HG03025 (cell line): Measurements from ENCODE around the gene SOX1.

Experiments used
- ATAC-seq: cut with Tn5 transposase; IDR thresholded peaks from one replicate; pipeline ENCODE4 v1.9.1; 2021; ENCODE audit warnings: mild to moderate bottlenecking, moderate library complexity; ENCODE audit not compliant: unreplicated experiment, low FRiP score

The SOX1 gene

DNA sequence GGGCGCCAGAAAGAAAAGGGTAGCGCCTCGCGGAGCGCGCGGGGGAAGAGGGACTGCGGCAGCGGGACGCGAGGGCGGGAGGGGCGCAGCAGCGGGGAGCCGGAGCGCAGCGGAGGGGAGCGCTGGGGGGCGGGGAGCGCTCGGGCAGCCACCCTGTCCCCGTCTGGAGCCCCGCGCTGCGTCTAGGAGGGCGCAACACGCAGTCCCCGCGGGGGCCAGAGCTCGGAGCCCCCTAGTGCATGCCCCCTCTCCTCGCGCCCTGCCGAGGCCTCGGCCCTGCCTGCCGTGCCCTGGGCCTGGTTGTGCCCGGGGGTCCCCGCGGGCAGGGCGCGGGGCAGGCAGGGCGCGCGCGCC lies 37.9 kb downstream of the SOX1 start:
- no peak for ATAC-seq

DNA sequence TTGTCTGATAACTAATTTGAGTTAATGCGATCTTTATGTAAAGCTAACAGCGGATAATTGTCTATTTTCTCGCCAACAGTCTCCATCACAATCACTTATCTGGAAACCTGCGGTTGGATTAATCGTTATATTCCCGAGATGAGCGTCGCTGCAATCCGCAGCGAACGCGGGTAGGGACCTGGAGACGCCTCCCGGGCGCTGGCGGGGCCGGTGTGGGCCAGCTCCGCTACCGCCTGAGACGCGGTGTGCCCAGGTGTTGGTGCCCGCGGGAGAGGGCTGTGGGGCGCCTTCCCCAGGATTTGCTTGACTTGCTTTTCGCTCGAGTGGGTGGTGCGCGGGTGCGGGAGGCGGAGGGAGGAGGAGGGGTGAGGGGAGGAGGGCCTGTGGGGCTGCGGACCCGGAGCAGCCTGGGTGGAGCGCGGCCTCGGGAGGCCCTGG lies 38.3 kb downstream of the SOX1 start:
- no peak for ATAC-seq

DNA sequence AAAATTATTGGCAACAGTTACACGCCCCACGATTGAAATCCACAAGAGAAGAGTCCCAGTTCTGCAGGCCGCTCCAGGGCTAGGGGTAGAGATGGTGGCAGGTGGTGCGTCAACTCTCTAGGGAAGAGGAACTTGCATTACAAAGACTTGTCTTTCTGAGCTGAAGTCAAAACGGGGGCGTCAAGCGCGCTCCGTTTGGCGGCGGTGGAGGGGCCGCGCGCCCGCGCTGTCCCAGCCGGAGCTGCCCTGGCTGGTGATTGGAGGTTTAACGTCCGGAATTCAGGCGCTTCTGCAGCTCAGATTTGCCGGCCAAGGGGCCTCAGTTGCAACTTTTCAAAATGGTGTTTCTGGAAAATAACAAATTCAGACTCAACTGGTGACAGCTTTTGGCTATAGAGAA lies 38.9 kb downstream of the SOX1 start:
- ATAC-seq = no peak

DNA sequence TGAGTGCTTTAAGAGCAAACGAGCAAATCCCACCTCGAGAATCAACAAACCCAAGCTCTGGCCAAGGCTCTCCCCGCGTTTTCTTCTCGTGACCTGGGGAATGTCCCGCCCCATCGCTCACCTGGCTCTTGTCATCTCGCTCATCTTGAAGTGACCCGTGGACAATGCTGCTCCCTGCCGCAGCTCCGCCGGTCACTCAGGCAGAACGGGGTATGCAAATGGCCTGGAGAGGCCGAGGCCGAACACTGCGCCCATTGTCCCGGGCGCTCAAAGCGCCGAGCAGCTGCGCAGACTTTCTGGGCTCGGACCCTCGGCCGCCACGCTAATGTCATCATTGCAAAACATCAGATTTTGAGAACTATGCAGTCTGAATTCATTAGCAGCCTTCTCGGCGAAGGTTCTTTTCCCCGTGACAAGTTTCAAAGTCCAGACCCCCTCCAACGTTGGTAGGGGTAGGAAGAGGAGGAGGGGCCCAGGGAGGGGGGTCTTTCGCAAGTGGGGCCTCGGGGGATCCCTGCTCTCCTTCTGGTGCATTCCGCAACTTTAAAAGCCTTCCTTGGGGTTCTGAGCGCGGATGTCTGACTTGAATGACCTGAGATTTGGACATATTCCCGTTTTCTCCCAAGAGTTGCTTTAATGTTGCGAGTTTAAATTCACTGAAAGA lies 39.7 kb downstream of the SOX1 start:
- ATAC-seq = no peak

DNA sequence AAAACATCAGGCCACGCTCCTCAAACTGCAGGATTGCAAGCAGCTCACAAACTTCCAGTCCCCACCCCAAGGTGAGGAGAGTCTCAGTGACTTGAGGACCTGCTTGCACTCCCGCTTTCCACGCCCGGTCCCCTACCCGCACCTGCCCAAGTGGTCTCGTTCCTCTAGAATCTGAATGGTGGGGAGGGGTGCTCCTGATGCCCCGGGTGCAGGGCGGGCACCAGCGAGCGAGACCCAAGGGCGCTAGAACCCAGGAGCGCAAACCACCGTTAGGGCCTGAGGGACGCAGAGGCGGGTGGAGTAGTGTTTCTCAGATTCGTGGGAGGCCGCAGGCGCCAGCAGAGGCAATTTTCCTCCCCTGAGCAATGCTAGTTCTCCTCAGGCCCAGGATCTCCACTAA lies 40.3 kb downstream of the SOX1 start:
- no peak for ATAC-seq

DNA sequence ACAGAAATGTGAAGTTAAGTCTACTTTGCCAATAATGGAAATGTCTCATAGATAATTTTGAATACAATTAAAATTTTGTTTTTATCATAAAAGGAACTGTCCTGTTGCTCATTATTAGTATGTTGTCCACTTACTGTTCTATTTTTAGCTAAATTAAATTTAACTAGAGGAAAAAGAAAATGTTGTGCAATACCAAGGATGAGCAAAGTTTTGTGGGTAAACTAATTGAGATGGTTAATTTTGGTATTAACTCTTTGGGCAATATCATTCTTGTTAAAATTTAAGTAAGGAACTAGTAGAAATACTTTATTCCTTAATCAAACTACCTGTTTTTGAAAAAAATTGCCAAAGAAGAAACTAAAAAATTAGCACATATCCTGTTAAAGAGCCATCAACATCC lies 43.5 kb downstream of the SOX1 start:
- ATAC-seq = no peak

DNA sequence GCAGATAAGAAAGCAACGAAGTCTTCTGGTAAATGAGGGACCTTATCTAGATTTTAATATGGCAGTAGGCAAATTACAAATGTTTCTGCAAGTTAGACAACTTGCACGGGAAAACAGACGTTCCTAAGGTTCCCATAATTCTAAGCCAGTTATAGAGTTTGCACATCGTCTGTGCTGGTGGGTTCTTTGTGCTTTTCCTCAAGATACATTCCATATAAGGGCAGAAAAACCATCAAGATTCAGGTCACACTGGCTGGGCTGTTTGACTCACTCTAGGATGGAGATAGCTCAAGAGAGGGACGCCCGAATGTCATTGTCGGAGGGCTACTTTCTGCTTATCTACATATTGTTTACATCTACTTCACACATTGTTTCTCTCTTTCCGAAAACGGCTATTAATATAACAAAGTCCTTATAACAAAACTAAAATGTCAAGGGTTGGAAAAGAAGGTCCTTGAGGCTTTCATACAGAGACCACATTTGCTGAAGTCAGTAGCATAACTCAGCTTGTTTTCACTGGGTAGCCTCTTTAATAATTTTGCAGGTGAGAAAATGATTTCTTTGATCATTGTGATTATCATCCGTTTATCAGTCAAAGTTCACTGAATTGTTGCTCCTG lies 44.4 kb downstream of the SOX1 start:
- ATAC-seq = no peak

DNA sequence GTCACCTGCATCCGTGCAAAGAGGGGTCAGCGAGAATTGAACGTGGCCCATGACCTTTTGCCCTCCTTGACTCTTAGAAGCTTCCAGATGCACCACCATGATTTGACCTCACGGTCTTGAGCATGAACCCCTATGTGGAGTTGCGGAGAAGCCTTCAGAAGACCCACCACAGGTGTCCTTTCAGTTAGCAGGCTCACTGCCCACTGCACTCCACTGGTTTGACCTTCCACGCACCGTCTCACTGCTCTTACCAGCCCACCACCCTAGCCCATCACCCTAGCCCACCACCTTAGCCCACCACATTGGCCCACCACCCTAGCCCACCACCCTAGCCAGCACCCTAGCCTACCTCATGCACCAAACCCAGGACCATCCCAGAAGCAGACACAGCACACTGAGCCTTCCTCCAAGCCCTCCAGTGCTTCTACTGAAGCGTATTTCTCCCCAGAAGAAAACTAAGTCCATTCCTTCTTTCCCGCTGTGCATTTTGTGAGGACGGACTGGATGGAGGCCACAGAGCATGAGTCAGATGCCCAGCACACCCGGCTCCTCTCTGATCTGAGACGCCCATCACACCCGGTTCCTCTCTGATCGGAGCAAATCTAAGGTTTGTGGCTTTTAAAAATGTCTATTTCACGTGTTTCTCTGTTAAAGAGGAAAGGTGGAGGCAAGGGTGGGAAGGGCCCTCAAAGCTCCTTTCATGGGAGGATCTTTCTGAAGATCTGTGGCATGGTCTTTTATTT lies 45.8 kb downstream of the SOX1 start:
- no peak for ATAC-seq

DNA sequence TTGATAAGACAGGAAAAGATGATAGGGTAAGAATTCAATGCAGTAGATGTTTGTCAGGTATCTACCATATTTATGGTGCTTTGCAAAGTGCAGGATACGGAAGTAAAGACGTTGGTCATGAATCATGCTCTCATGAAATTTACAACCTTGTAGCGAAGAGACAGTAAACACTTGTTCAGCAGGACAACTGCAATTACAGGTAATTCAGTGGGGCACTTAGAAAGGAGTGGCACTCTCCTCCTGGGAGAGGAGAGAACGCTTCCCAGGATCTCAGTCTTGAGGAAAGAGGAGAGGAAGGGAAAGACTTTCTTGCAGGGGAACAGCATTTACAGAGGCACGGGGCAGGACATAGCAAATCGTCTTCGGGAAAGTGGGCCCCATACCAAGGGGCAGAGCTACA lies 46.4 kb downstream of the SOX1 start:
- ATAC-seq = no peak

DNA sequence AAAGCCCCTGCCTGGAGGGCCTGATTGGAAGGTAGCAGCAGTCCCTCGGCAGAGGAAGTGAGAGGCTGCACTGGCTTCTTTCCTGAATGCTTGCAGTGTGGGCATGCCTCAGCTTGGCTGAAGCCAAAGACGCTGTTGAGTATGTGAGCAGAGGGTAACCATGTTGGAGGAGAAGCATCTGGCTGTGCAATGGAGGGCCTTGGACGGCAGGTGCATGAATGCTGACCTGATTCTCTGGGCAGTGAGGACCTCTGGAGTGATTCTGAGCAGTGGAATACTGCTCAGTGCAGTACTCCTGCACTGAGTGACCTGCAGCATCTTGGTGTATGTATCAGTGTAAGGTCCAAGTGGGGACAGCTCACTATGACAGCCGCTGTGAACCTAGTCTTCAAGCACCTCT lies 46.9 kb downstream of the SOX1 start:
- ATAC-seq = no peak

DNA sequence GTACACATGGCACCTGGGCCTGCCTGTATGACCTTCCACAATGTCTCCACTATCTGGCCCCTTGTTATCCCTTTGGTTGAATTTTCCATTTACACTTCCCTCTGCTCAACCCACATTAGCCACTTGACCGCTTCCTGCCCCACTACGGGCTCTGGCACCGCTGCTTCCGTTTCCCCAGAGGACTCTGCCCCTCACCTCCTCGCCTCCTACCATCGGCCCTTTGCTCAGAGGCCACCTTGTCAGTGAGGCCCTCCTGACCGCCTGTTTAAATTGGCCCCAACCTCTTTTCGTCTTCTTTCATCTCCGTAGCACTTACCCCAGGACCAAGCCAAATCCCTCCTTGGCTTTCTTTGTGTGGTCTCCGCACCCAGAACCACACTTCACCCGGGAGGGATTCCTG lies 47.4 kb downstream of the SOX1 start:
- ATAC-seq = no peak

DNA sequence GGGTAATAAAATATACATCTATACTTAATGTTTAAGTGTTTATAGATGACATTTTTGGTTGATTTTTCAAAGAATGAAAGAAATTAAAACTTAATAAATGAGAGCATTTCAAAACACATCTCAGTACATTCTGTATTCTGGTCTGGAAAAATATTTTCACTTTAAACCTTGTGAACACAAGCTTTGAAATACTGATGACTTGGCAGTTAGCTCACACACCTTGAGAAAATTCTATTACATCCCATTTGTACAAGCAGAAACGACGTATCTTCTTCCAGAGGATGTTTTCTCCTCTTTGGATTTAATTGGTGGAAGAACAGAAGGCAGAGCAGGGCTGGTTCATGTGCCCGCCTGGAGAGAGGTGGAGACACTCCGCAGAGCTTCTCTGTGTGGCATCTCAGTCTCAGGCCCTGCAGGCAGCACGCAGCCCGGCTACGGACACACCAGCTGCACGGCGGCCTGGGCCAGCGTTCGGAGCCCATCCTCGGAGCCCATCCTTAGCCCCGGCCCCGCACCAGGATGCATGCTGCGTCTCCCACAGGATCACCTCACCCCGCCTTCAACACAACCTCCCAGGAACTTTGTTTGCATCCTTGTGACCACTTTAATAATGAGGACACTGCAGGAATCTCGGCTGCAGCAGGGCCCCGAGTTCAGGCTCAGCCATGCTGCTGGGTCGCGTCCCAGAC lies 48.6 kb downstream of the SOX1 start:
- ATAC-seq = no peak

DNA sequence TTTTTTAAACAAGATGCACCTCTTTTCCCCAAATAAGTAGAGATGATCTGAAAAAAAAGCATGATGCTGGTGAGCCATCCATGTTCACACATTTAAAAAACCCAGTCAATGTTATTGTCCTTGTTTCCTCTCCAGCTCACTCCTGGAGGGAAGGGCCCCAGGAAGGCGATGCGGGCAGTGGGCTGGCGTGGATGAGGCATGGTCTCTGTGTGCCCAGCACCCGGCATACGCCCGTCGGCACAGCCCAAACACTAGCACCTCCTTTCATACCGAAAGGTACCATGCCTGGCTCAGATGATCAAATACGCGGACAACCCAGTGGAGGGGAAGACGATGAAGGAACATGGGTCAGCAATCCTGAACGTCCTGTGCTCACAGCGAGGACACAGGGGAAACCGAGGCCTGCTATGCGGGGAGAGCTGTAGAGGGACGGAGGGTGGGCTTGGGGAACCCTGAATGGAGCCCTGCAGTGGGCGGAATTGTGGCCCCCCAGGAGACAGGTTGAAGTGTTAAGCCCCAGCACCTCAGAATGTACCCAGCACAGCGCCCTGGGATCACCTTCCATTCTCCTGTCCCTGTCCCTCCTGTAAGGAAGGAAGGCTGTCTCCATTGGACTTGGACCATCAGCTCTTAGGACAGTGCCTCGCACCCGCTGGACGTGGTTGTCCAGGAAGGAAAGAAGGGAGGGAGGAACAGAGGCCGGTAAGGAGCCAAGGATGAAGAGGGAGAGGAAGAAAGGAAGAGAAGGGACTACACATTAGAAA lies 49.4 kb downstream of the SOX1 start:
- ATAC-seq = no peak

DNA sequence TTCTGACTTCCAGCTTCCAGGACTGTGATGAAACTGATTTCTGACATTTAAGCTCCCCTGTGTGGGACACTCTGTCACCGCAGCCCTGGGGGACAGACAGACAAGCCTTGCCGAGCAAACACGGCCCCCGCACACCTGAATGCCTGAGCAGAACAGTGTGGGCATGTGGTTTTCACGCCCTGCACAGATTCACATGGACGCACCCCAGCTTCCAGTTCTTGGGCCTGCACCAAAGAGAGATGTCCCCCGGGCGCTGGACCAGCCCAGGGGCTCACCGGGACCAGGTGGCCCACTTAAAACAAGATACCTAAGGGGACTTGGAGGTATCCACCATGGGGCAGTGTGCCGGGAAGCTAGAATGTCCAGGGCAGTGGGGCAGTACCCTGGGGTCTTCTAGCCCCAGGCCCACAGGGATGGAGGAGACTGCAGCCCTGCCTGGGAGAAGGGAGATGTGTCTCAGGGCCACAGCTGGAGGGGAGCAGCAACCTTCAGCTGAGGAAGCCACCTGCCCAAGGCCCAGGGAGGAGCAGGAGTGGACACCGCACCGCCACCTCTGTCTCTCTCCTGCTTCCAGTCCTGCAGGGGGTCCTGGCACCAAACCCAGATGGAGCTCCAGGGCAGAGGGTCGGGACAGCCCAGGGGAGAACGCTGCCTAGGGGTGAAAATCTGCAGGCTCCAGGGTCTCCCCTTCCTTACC lies 50.5 kb downstream of the SOX1 start:
- ATAC-seq = no peak

DNA sequence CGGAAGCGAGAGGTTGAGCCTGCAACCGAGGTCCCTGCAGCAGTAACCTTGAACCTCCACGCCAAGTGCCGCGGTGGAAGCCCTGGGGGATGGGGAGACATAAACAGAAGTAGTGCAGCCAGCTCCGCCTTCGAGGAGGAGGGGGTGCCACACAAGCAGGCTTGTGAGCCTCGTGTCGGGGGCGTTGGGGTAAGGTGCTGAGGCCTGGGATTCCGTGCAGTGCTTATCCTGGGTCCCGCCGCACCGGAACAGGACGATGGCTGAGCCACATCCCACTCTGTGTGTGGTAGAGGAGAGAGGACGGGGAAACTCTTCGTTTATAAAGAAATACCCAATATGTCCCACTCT lies 51.0 kb downstream of the SOX1 start:
- no peak for ATAC-seq

DNA sequence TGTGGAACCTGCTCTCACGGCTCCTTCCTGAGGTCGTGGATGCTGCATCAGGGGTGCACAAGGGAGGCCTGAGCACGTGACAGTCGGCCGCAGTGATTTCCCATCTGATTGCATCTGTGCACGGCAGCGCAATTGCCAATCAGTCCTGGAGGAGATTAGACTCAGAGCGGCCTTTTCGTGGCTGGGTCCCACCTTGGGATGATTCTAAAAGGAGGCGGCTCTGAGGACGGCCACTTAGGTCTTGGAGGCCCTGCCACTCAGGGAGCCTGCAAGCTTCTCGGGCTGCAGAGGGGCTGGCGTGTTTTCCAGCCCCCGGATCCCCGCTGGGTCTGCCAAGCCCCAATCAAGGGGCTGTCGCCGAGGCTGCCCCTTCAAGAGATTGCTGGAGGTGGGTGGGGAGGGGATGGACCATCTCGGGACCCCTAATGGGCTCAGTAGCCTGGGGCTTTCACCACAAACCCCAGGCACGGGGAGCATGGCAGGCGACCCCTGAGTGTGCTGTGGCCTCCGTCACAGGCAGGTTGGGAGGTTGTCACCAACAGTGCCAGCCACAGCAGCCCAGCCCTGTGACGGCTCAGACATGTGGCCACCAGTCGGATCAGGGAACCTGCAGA lies 51.6 kb downstream of the SOX1 start:
- ATAC-seq = no peak

DNA sequence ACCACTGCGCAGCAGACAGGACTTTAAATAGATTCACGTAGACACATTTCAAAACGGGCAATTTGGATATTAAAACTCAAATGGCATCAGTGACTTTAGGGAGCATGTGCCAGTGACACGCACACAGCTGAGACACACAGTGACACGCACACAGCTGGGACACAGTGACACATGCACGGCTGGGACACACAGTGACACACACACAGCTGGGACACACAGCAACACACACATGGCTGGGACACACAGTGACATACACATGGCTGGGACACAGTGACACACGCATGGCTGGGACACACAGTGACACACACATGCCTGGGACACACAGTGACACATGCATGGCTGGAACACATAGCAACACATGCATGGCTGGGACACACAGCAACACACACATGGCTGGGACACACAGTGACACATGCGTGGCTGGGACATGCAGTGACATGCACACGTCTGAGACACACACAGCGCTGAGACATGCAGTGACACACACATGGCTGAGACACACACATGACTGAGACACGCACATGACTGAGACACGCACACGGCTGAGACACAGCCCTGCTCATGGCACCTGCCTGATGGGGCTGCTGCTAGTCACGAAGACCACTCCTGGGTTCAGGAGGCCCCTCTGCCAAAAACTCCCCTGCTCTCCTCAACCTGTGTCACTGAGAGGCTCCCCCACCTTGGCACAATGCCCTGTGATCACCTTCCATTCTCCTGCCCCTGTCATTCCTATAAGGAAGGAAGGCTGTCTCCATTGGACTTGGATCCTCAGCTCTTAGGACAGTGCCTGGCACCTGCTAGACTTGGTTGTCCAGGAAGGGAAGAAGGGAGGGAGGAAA lies 52.5 kb downstream of the SOX1 start:
- no peak for ATAC-seq

DNA sequence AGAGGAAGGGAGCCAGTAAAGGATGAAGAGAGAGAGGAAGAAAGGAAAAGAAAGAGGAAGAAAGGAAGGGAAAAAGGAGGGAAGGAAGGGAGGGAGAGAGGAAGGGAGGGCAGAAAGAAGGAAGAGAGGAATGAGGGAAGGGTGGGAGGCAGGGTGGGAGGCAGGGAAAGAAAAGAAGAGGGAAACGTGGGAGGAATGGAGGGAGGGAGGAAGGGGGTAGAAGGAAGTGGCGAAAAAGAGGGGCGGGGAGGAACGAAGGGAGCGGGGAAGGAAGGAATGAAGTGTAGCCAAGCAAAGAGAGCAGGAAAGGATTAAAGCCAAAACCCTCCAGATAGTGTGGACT lies 53.1 kb downstream of the SOX1 start:
- no peak for ATAC-seq
